Large intestine (tissue), 3 donors: ENCODE measurements around the gene AMN. TPM values are rescaled to one million over a fixed set of nuclear protein-coding genes. Genes with fewer than 3 reads are reported as not detected.

Experiments
- DNase-seq, 2 donors: peaks; one replicate each; pipeline versions ENCODE4 v3.0.0 to v3.0.0-alpha.2; 2013
- H3K27ac ChIP-seq: one replicate; pipeline ENCODE4 v1.5.1; 2013; ENCODE audit warnings: low read length
- H3K27me3 ChIP-seq: 2 replicates; pipeline ENCODE4 v1.6.1; 2013; ENCODE audit warnings: low read length; ENCODE audit not compliant: control insufficient read depth, insufficient read depth
- H3K36me3 ChIP-seq: 2 replicates; pipeline ENCODE4 v1.6.1; 2013; ENCODE audit warnings: low read length; ENCODE audit not compliant: control insufficient read depth, insufficient read depth
- H3K4me1 ChIP-seq: one replicate; pipeline ENCODE4 v1.6.1; 2013; ENCODE audit warnings: low read length; ENCODE audit not compliant: control insufficient read depth, insufficient read depth
- H3K4me3 ChIP-seq: one replicate; pipeline ENCODE4 v1.5.1; 2013; ENCODE audit warnings: low read length
- H3K9me3 ChIP-seq: one replicate; pipeline ENCODE4 v1.6.1; 2013; ENCODE audit warnings: mild to moderate bottlenecking, low read depth, low read length, moderate library complexity; ENCODE audit not compliant: control insufficient read depth
- WGBS: methylation state at CpG from one replicate; pipeline ENCODE4 v1.1.5; 2013; ENCODE audit warnings: low lambda C conversion rate; ENCODE audit not compliant: insufficient coverage; 5-methylcytosine and 5-hydroxymethylcytosine counted together
- polyA plus RNA-seq: library from polyadenylated mRNA; unstranded; fragments of 120-200 nt; gene quantifications from one replicate; pipeline ENCODE4 v1.2.1, GENCODE V29; 2013

AMN gene
- polyA plus RNA-seq, 1 donor: 327 TPM

- DNase-seq: no peak
- Histone ChIP-seq H3K9me3 (peaks cover 4% of the 10 kb centered on the region), H3K27me3 (no peaks in the 10 kb centered on the region), H3K27ac (no peak overlapping the region), H3K4me1 (no peaks in the 10 kb centered on the region), H3K36me3 (peaks cover 84% of the 10 kb centered on the region), H3K4me3 (no peak overlapping the region)
- WGBS: no CpG with 5 or more reads among the region's 36 CpGs
These were observed 22.2 kb downstream of the AMN start for GRCh38 chr14:102944448-102945330.

- no peak overlapping the region for H3K4me3 ChIP-seq
These were observed 23.1 kb downstream of the AMN start for GRCh38 chr14:102945346-102946130.

GRCh38 chr14:102947321-102948103 lies 25.0 kb downstream of the AMN start:
- DNase-seq: no peak
- WGBS: no CpG with 5 or more reads among the region's 27 CpGs
- Histone ChIP-seq H3K27me3 (no peaks in the 10 kb centered on the region), H3K9me3 (peaks cover 4% of the 10 kb centered on the region), H3K4me3 (no peak overlapping the region), H3K4me1 (no peaks in the 10 kb centered on the region), H3K36me3 (peaks cover 85% of the 10 kb centered on the region), H3K27ac (no peak overlapping the region)

More at GRCh38 chr14:102945346-102946130, 23.1 kb downstream of the AMN start:
- peaks cover 4% of the 10 kb centered on the region for H3K9me3 ChIP-seq
- H3K27me3 ChIP-seq: no peaks in the 10 kb centered on the region
- H3K4me1 ChIP-seq: no peaks in the 10 kb centered on the region
- WGBS: 100% methylated on average over 3 of the region's 29 CpGs
- DNase-seq: no peak
- no peak overlapping the region for H3K27ac ChIP-seq
- H3K36me3 ChIP-seq: peaks cover 85% of the 10 kb centered on the region

GRCh38 chr14:102948698-102949061 lies 26.2 kb downstream of the AMN start:
- Histone ChIP-seq H3K4me3 (no peak overlapping the region), H3K4me1 (no peaks in the 10 kb centered on the region), H3K36me3 (peaks cover 87% of the 10 kb centered on the region), H3K27ac (no peak overlapping the region), H3K9me3 (peaks cover 4% of the 10 kb centered on the region), H3K27me3 (no peaks in the 10 kb centered on the region)
- DNase-seq: no peak
- WGBS: no CpG with 5 or more reads among the region's 9 CpGs

- no peak overlapping the region for H3K27ac ChIP-seq
- WGBS: no CpG with 5 or more reads among the region's 28 CpGs
- H3K4me1 ChIP-seq: no peaks in the 10 kb centered on the region
- DNase-seq: no peak
- H3K27me3 ChIP-seq: no peaks in the 10 kb centered on the region
- H3K4me3 ChIP-seq: no peak overlapping the region
- peaks cover 87% of the 10 kb centered on the region for H3K36me3 ChIP-seq
- peaks cover 4% of the 10 kb centered on the region for H3K9me3 ChIP-seq
These were observed 26.8 kb downstream of the AMN start for GRCh38 chr14:102949062-102949800.

GRCh38 chr14:102949801-102950451 lies 27.5 kb downstream of the AMN start:
- peaks cover 87% of the 10 kb centered on the region for H3K36me3 ChIP-seq
- no peak for DNase-seq
- H3K27me3 ChIP-seq: no peaks in the 10 kb centered on the region
- WGBS: no CpG with 5 or more reads among the region's 23 CpGs
- H3K4me3 ChIP-seq: no peak overlapping the region
- no peaks in the 10 kb centered on the region for H3K9me3 ChIP-seq
- no peak overlapping the region for H3K27ac ChIP-seq
- H3K4me1 ChIP-seq: no peaks in the 10 kb centered on the region

GRCh38 chr14:102951034-102951433 lies 28.6 kb downstream of the AMN start:
- no CpG with 5 or more reads among the region's 10 CpGs for WGBS
- no peaks in the 10 kb centered on the region for H3K27me3 ChIP-seq
- H3K9me3 ChIP-seq: no peaks in the 10 kb centered on the region
- peaks cover 86% of the 10 kb centered on the region for H3K36me3 ChIP-seq
- H3K4me3 ChIP-seq: no peak overlapping the region
- H3K4me1 ChIP-seq: no peaks in the 10 kb centered on the region
- no peak overlapping the region for H3K27ac ChIP-seq
- no peak for DNase-seq

GRCh38 chr14:102951799-102952198 lies 29.3 kb downstream of the AMN start:
- no peak for DNase-seq
- Histone ChIP-seq H3K9me3 (no peaks in the 10 kb centered on the region), H3K4me3 (no peak overlapping the region), H3K27me3 (no peaks in the 10 kb centered on the region), H3K4me1 (no peaks in the 10 kb centered on the region), H3K27ac (no peak overlapping the region), H3K36me3 (peaks cover 84% of the 10 kb centered on the region)
- WGBS: 100% methylated on average over 2 of the region's 8 CpGs

GRCh38 chr14:102952276-102952675 lies 29.8 kb downstream of the AMN start:
- H3K9me3 ChIP-seq: no peaks in the 10 kb centered on the region
- H3K36me3 ChIP-seq: peaks cover 82% of the 10 kb centered on the region
- no peak for DNase-seq
- H3K4me3 ChIP-seq: no peak overlapping the region
- H3K27me3 ChIP-seq: no peaks in the 10 kb centered on the region
- WGBS: no CpG with 5 or more reads among the region's 6 CpGs
- no peak overlapping the region for H3K27ac ChIP-seq
- no peaks in the 10 kb centered on the region for H3K4me1 ChIP-seq
